HepG2 (cell line): Measurements from ENCODE around the gene GARIN1A.

Experiments
- CEBPZ ChIP-seq: IDR thresholded peaks from 2 replicates; pipeline ENCODE4 v1.6.1; 2012; ENCODE audit warnings: low read length, improper control_type of control experiment
- CHCHD3 ChIP-seq: sonication (generic); formaldehyde crosslinking; IDR thresholded peaks from 2 replicates; pipeline ENCODE4 v1.8.0; 2022; ENCODE audit warnings: mild to moderate bottlenecking, missing genetic modification reagents, moderate library complexity
- KDM6A ChIP-seq: IDR thresholded peaks from 2 replicates; pipeline ENCODE4 v1.6.1; 2016; ENCODE audit warnings: low read depth
- POLR2AphosphoS2 ChIP-seq: IDR thresholded peaks from 2 replicates; pipeline ENCODE4 v1.6.1; 2011; ENCODE audit warnings: low read depth, low read length, improper control_type of control experiment
- POLR2G ChIP-seq: fragments of 200-400 bp; formaldehyde crosslinking; IDR thresholded peaks from 2 replicates; pipeline ENCODE4 v1.6.1; 2018; ENCODE audit warnings: mild to moderate bottlenecking, low read depth, low read length, moderate library complexity
- U2AF1 ChIP-seq: fragments of 200-400 bp; formaldehyde crosslinking; optimal IDR thresholded peaks from 2 replicates; pipeline ENCODE3; 2017; ENCODE audit warnings: mild to moderate bottlenecking, low read depth, low read length
- ZNF138 ChIP-seq: sonication (generic); formaldehyde crosslinking; IDR thresholded peaks from 2 replicates; pipeline ENCODE4 v1.5.0; 2020; ENCODE audit warnings: mild to moderate bottlenecking, low read depth, missing genetic modification reagents
- ZNF274 ChIP-seq: sonication (generic); formaldehyde crosslinking; IDR thresholded peaks from 2 replicates; pipeline ENCODE4 v1.5.1; 2020; ENCODE audit warnings: mild to moderate bottlenecking, missing genetic modification reagents
- ZSCAN30 ChIP-seq: sonication (generic); formaldehyde crosslinking; IDR thresholded peaks from 2 replicates; pipeline ENCODE4 v1.5.0; 2020; ENCODE audit warnings: mild to moderate bottlenecking, missing genetic modification reagents
- TF ChIP-seq, protein P1 (sequence below): sonication (generic); IDR thresholded peaks from 2 replicates; pipeline ENCODE4 v1.6.1; 2016; ENCODE audit warnings: low read depth, borderline replicate concordance
- TF ChIP-seq, protein P2 (sequence below): sonication (generic); formaldehyde crosslinking; IDR thresholded peaks from 2 replicates; pipeline ENCODE4 v1.5.0; 2020; ENCODE audit warnings: mild to moderate bottlenecking, missing genetic modification reagents, borderline replicate concordance
- TF ChIP-seq, protein P3 (sequence below): sonication (generic); formaldehyde crosslinking; IDR thresholded peaks from 2 replicates; pipeline ENCODE4 v1.4.0; 2020; ENCODE audit warnings: missing genetic modification reagents

DNA sequence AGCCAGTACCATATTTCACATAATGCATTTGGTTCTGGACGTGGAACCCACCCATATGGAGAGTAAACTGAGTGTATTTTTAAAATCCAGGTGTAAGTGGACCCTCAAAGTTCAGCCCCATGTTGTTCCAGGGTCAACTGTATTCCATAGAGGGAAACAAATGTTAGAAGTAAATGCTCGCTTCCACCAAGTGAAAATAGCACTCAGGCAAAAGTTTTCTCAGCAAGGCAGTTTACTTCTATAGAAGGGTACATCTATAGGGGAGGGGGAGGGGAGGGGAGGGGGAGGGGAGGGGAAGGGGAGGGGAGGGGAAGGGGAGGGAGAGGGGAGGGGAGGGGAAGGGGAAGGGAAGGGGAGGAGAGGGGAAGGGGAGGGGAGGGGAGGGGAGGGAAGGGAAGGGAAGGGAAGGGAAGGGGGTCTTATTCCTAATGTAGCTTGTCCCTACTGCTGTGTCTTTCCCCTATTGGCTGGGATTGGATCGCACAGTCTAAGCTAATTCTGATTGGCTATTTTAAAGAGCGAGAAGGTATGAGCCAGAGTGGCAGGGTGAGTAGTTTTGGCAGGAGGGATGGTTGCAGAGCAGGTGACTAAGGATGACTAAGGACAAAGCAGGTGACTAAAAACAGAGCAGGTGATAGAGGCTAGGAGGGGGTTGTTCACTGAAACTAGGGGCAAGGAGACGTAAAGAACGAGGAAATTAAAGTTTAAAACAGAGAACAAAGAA lies 29.1 kb downstream of the GARIN1A start:
- no peak for TF ChIP-seq U2AF1
- TF ChIP-seq ZNF138 (CRISPR knock-in tag): no peak
- TF ChIP-seq, protein P1, sequence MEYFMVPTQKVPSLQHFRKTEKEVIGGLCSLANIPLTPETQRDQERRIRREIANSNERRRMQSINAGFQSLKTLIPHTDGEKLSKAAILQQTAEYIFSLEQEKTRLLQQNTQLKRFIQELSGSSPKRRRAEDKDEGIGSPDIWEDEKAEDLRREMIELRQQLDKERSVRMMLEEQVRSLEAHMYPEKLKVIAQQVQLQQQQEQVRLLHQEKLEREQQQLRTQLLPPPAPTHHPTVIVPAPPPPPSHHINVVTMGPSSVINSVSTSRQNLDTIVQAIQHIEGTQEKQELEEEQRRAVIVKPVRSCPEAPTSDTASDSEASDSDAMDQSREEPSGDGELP: no peak
- TF ChIP-seq, protein P2, sequence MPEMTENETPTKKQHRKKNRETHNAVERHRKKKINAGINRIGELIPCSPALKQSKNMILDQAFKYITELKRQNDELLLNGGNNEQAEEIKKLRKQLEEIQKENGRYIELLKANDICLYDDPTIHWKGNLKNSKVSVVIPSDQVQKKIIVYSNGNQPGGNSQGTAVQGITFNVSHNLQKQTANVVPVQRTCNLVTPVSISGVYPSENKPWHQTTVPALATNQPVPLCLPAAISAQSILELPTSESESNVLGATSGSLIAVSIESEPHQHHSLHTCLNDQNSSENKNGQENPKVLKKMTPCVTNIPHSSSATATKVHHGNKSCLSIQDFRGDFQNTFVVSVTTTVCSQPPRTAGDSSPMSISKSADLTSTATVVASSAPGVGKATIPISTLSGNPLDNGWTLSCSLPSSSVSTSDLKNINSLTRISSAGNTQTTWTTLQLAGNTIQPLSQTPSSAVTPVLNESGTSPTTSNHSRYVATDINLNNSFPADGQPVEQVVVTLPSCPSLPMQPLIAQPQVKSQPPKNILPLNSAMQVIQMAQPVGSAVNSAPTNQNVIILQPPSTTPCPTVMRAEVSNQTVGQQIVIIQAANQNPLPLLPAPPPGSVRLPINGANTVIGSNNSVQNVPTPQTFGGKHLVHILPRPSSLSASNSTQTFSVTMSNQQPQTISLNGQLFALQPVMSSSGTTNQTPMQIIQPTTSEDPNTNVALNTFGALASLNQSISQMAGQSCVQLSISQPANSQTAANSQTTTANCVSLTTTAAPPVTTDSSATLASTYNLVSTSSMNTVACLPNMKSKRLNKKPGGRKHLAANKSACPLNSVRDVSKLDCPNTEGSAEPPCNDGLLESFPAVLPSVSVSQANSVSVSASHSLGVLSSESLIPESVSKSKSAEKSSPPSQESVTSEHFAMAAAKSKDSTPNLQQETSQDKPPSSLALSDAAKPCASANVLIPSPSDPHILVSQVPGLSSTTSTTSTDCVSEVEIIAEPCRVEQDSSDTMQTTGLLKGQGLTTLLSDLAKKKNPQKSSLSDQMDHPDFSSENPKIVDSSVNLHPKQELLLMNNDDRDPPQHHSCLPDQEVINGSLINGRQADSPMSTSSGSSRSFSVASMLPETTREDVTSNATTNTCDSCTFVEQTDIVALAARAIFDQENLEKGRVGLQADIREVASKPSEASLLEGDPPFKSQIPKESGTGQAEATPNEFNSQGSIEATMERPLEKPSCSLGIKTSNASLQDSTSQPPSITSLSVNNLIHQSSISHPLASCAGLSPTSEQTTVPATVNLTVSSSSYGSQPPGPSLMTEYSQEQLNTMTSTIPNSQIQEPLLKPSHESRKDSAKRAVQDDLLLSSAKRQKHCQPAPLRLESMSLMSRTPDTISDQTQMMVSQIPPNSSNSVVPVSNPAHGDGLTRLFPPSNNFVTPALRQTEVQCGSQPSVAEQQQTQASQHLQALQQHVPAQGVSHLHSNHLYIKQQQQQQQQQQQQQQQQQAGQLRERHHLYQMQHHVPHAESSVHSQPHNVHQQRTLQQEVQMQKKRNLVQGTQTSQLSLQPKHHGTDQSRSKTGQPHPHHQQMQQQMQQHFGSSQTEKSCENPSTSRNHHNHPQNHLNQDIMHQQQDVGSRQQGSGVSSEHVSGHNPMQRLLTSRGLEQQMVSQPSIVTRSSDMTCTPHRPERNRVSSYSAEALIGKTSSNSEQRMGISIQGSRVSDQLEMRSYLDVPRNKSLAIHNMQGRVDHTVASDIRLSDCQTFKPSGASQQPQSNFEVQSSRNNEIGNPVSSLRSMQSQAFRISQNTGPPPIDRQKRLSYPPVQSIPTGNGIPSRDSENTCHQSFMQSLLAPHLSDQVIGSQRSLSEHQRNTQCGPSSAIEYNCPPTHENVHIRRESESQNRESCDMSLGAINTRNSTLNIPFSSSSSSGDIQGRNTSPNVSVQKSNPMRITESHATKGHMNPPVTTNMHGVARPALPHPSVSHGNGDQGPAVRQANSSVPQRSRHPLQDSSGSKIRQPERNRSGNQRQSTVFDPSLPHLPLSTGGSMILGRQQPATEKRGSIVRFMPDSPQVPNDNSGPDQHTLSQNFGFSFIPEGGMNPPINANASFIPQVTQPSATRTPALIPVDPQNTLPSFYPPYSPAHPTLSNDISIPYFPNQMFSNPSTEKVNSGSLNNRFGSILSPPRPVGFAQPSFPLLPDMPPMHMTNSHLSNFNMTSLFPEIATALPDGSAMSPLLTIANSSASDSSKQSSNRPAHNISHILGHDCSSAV (CRISPR knock-in tag): no peak
- TF ChIP-seq, protein P3, sequence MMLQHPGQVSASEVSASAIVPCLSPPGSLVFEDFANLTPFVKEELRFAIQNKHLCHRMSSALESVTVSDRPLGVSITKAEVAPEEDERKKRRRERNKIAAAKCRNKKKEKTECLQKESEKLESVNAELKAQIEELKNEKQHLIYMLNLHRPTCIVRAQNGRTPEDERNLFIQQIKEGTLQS: no peak
- TF ChIP-seq POLR2AphosphoS2: no peak
- TF ChIP-seq ZSCAN30 (CRISPR knock-in tag): no peak
- no peak for TF ChIP-seq CHCHD3 (CRISPR knock-in tag)
- TF ChIP-seq ZNF274: no peak
- no peak for TF ChIP-seq POLR2G
- TF ChIP-seq KDM6A: no peak
- no peak for TF ChIP-seq CEBPZ
